Neural cell (in vitro differentiated cells): Measurements from ENCODE around the gene ZNF644.

ENCODE experiments used
- CTCF ChIP-seq: fragments of 450-650 bp; IDR thresholded peaks from 2 replicates; pipeline ENCODE4 v1.5.1; 2014; ENCODE audit warnings: antibody characterized with exemption, mild to moderate bottlenecking, moderate library complexity; ENCODE audit not compliant: poor library complexity, severe bottlenecking
- POLR2AphosphoS5 ChIP-seq: IDR thresholded peaks from 2 replicates; pipeline ENCODE4 v1.6.1; 2012

GRCh38 chr1:91006113-91006908 lies 15.5 kb downstream of the ZNF644 start:
- TF ChIP-seq CTCF = no peak
- TF ChIP-seq POLR2AphosphoS5 = no peak
